Skeletal muscle satellite cell (primary cell): ENCODE results near the gene HPCAL1.

Source experiments
- H3K27me3 ChIP-seq: 2 replicates; pipeline ENCODE4 v1.7.0; 2013; ENCODE audit warnings: low read length; ENCODE audit not compliant: control insufficient read depth, insufficient read depth
- H3K36me3 ChIP-seq: 2 replicates; pipeline ENCODE4 v1.7.0; 2013; ENCODE audit warnings: mild to moderate bottlenecking, control low read depth, low read length; ENCODE audit not compliant: insufficient read depth
- H3K4me1 ChIP-seq: 2 replicates; pipeline ENCODE4 v1.7.0; 2013; ENCODE audit warnings: low read length; ENCODE audit not compliant: control insufficient read depth, insufficient read depth
- H3K4me2 ChIP-seq: 2 replicates; pipeline ENCODE4 v1.7.0; 2013; ENCODE audit warnings: mild to moderate bottlenecking, low read length
- H3K4me3 ChIP-seq: 2 replicates; pipeline ENCODE4 v1.7.0; 2013; ENCODE audit warnings: low read length
- H3K9ac ChIP-seq: 2 replicates; pipeline ENCODE4 v1.7.0; 2013; ENCODE audit warnings: mild to moderate bottlenecking, low read depth, low read length, moderate library complexity
- H3K9me3 ChIP-seq: replicated peaks from 2 replicates; pipeline ENCODE4 v1.7.0; 2013; ENCODE audit warnings: mild to moderate bottlenecking, control low read depth, low read length

The HPCAL1 gene

GRCh38 chr2:10359246-10359645 lies 56.5 kb downstream of the HPCAL1 start:
- no peak overlapping the region for H3K4me3 ChIP-seq
- no peak overlapping the region for H3K9ac ChIP-seq
- no peaks in the 10 kb centered on the region for H3K27me3 ChIP-seq
- H3K9me3 ChIP-seq, result no peaks in the 10 kb centered on the region
- H3K4me1 ChIP-seq, result peaks cover 7% of the 10 kb centered on the region
- no peak overlapping the region for H3K4me2 ChIP-seq
- peaks cover 31% of the 10 kb centered on the region for H3K36me3 ChIP-seq

GRCh38 chr2:10359731-10360329 lies 57.1 kb downstream of the HPCAL1 start:
- no peak overlapping the region for H3K4me3 ChIP-seq
- no peak overlapping the region for H3K9ac ChIP-seq
- no peak overlapping the region for H3K4me2 ChIP-seq
- H3K9me3 ChIP-seq, result no peaks in the 10 kb centered on the region
- H3K4me1 ChIP-seq, result peaks cover 7% of the 10 kb centered on the region
- no peaks in the 10 kb centered on the region for H3K27me3 ChIP-seq
- peaks cover 27% of the 10 kb centered on the region for H3K36me3 ChIP-seq

GRCh38 chr2:10360460-10360849 lies 57.8 kb downstream of the HPCAL1 start:
- Histone ChIP-seq H3K9ac (no peak overlapping the region), H3K9me3 (no peaks in the 10 kb centered on the region), H3K36me3 (peaks cover 26% of the 10 kb centered on the region), H3K4me1 (peaks cover 7% of the 10 kb centered on the region), H3K4me2 (no peak overlapping the region), H3K27me3 (no peaks in the 10 kb centered on the region), H3K4me3 (no peak overlapping the region)

GRCh38 chr2:10360850-10361588 lies 58.3 kb downstream of the HPCAL1 start:
- no peak overlapping the region for H3K9ac ChIP-seq
- H3K9me3 ChIP-seq, result no peaks in the 10 kb centered on the region
- H3K4me1 ChIP-seq, result peaks cover 7% of the 10 kb centered on the region
- H3K4me3 ChIP-seq, result no peak overlapping the region
- no peak overlapping the region for H3K4me2 ChIP-seq
- H3K27me3 ChIP-seq, result no peaks in the 10 kb centered on the region
- H3K36me3 ChIP-seq, result peaks cover 22% of the 10 kb centered on the region

GRCh38 chr2:10362096-10362897 lies 59.6 kb downstream of the HPCAL1 start:
- no peaks in the 10 kb centered on the region for H3K9me3 ChIP-seq
- H3K4me2 ChIP-seq, result no peak overlapping the region
- H3K9ac ChIP-seq, result no peak overlapping the region
- peaks cover 22% of the 10 kb centered on the region for H3K36me3 ChIP-seq
- H3K4me3 ChIP-seq, result no peak overlapping the region
- H3K27me3 ChIP-seq, result no peaks in the 10 kb centered on the region
- H3K4me1 ChIP-seq, result peaks cover 7% of the 10 kb centered on the region

GRCh38 chr2:10362898-10363454 lies 60.3 kb downstream of the HPCAL1 start:
- Histone ChIP-seq H3K4me3 (no peak overlapping the region), H3K4me1 (peaks cover 7% of the 10 kb centered on the region), H3K9me3 (no peaks in the 10 kb centered on the region), H3K36me3 (peaks cover 22% of the 10 kb centered on the region), H3K9ac (no peak overlapping the region), H3K4me2 (no peak overlapping the region), H3K27me3 (no peaks in the 10 kb centered on the region)

GRCh38 chr2:10363861-10364610 lies 61.3 kb downstream of the HPCAL1 start:
- H3K4me2 ChIP-seq, result no peak overlapping the region
- H3K36me3 ChIP-seq, result peaks cover 13% of the 10 kb centered on the region
- peaks cover 7% of the 10 kb centered on the region for H3K4me1 ChIP-seq
- no peak overlapping the region for H3K4me3 ChIP-seq
- no peaks in the 10 kb centered on the region for H3K9me3 ChIP-seq
- H3K9ac ChIP-seq, result no peak overlapping the region
- no peaks in the 10 kb centered on the region for H3K27me3 ChIP-seq

GRCh38 chr2:10365412-10365811 lies 62.7 kb downstream of the HPCAL1 start:
- H3K4me1 ChIP-seq, result peaks cover 7% of the 10 kb centered on the region
- peaks cover 11% of the 10 kb centered on the region for H3K36me3 ChIP-seq
- H3K9me3 ChIP-seq, result no peaks in the 10 kb centered on the region
- no peak overlapping the region for H3K4me3 ChIP-seq
- no peak overlapping the region for H3K9ac ChIP-seq
- H3K4me2 ChIP-seq, result no peak overlapping the region
- no peaks in the 10 kb centered on the region for H3K27me3 ChIP-seq

- H3K4me1 ChIP-seq, result no peaks in the 10 kb centered on the region
These were observed 64.0 kb downstream of the HPCAL1 start for GRCh38 chr2:10366601-10367270.

GRCh38 chr2:10367472-10368439 lies 65.1 kb downstream of the HPCAL1 start:
- H3K4me2 ChIP-seq, result no peak overlapping the region
- no peaks in the 10 kb centered on the region for H3K27me3 ChIP-seq
- H3K36me3 ChIP-seq, result peaks cover 5% of the 10 kb centered on the region
- H3K4me1 ChIP-seq, result no peaks in the 10 kb centered on the region
- H3K4me3 ChIP-seq, result no peak overlapping the region
- H3K9ac ChIP-seq, result no peak overlapping the region
- H3K9me3 ChIP-seq, result no peaks in the 10 kb centered on the region

More at GRCh38 chr2:10366601-10367270, 64.0 kb downstream of the HPCAL1 start:
- Histone ChIP-seq H3K4me2 (no peak overlapping the region), H3K27me3 (no peaks in the 10 kb centered on the region), H3K36me3 (peaks cover 11% of the 10 kb centered on the region), H3K9me3 (no peaks in the 10 kb centered on the region), H3K9ac (no peak overlapping the region), H3K4me3 (no peak overlapping the region)
